Colonic mucosa (tissue), 4 donors: ENCODE results near the gene SAP25. TPM values are rescaled to one million over a fixed set of nuclear protein-coding genes. Genes with fewer than 3 reads are reported as not detected.
A peak's percentile ranks its signal among the peaks of the same experiment; 100 is the strongest.

Experiments
- DNase-seq: peaks from one replicate; pipeline ENCODE4 v3.0.0-alpha.2; 2020
- H3K27ac ChIP-seq: fragments of 200-600 bp; one replicate; pipeline ENCODE4 v1.8.0; 2021
- H3K27me3 ChIP-seq: fragments of 200-600 bp; one replicate; pipeline ENCODE4 v1.8.0; 2021
- H3K36me3 ChIP-seq: fragments of 200-600 bp; one replicate; pipeline ENCODE4 v1.8.0; 2021
- H3K4me1 ChIP-seq: fragments of 200-600 bp; one replicate; pipeline ENCODE4 v1.8.0; 2021; ENCODE audit warnings: mild to moderate bottlenecking
- H3K4me3 ChIP-seq: fragments of 200-600 bp; one replicate; pipeline ENCODE4 v1.8.0; 2021
- H3K9ac ChIP-seq, 2 donors: one replicate each; pipeline ENCODE4 v1.7.0; 2013; ENCODE audit warnings: control low read depth in 2 of 2, low read depth in 2 of 2, low read length in 2 of 2
- H3K9me3 ChIP-seq: fragments of 200-600 bp; one replicate; pipeline ENCODE4 v1.8.0; 2021
- intact Hi-C: fragments of 100-400 bp; cut with DNase I; formaldehyde crosslinking; loops from one replicate; pipeline ENCODE4 v1.14.1; 2022
- total RNA-seq, 2 donors: library from RNA; stranded (reverse); fragmentation: NEBNext Ultra II Directional in 1 of 2; extraction: Animal tissue kit (Norgen Biotek cat#: 25700) in 1 of 2; gene quantifications; one replicate each; pipeline ENCODE4 v1.2.1, GENCODE V29; 2021
- TF ChIP-seq, protein P1 (sequence below): fragments of 200-600 bp; IDR thresholded peaks from one replicate; pipeline ENCODE4 v1.8.0; 2022; ENCODE audit warnings: antibody characterized with exemption, mild to moderate bottlenecking
- donor health status: healthy.
- donor health status: DM: no; HTN: no; CAD: no.
- donor health status: DM: no; HTN: no; CAD: no.

SAP25 gene
- total RNA-seq, 2 donors from 2014 or later, result 0.69 to 5.5 TPM

DNA sequence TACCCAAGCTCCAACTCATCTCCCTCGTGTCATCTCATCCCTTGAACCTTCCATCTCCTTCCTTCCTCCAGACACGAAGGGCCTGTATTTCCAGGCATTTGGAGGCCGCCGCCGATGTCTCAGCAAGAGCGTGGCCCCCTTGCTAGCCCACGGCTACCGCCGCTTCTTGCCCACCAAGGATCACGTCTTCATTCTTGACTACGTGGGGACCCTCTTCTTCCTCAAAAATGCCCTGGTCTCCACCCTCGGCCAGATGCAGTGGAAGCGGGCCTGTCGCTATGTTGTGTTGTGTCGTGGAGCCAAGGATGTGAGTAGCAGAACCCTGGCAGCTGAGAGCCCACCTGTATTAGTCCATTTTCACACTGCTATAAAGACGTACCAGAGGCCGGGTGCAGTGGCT lies 17.9 kb upstream of the SAP25 start:
- no peaks in the 10 kb centered on the region for H3K4me1 ChIP-seq
- no peaks in the 10 kb centered on the region for H3K36me3 ChIP-seq
- no peak overlapping the region for H3K9ac ChIP-seq
- DNase-seq, result no peak
- H3K27ac ChIP-seq, result no peak overlapping the region
- no peak overlapping the region for H3K4me3 ChIP-seq
- intact Hi-C loops, result no loop called here
- no peaks in the 10 kb centered on the region for H3K27me3 ChIP-seq
- TF ChIP-seq, protein P1, sequence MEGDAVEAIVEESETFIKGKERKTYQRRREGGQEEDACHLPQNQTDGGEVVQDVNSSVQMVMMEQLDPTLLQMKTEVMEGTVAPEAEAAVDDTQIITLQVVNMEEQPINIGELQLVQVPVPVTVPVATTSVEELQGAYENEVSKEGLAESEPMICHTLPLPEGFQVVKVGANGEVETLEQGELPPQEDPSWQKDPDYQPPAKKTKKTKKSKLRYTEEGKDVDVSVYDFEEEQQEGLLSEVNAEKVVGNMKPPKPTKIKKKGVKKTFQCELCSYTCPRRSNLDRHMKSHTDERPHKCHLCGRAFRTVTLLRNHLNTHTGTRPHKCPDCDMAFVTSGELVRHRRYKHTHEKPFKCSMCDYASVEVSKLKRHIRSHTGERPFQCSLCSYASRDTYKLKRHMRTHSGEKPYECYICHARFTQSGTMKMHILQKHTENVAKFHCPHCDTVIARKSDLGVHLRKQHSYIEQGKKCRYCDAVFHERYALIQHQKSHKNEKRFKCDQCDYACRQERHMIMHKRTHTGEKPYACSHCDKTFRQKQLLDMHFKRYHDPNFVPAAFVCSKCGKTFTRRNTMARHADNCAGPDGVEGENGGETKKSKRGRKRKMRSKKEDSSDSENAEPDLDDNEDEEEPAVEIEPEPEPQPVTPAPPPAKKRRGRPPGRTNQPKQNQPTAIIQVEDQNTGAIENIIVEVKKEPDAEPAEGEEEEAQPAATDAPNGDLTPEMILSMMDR, result no peak
- no peaks in the 10 kb centered on the region for H3K9me3 ChIP-seq

DNA sequence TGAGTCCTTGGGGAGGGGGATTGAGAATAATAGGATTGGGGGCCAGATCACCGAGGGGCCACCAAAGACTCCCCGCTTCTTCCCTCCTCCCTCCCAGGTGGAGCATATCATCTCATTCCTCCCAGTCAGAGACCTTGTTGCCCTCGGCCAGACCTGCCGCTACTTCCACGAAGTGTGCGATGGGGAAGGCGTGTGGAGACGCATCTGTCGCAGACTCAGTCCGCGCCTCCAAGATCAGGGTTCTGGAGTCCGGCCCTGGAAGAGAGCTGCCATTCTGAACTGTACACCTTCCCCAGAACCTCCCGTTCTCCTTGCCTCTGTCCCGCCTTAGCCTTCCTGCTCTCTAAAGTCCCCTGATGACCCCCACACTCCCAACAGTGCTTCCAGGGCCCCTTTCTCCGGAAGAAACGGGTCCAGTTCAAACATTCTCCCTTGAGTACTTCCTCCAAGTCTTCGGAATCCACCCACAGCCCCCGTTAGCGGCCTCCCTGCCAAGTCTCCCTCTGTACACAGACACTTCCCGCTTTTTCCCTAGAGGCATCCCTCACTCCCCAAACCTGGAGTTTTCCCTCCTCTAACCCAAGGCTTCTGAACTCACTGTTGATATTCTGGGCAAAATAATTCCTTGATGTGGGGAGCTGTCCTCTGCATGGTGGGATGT lies 16.5 kb upstream of the SAP25 start:
- Histone ChIP-seq H3K27ac (no peak overlapping the region), H3K9ac (peak overlapping the region in 1 of 2 donors; percentile 5)

GRCh38 chr7:100589341-100589947 lies 15.7 kb upstream of the SAP25 start:
- TF ChIP-seq, protein P1, result no peak
- intact Hi-C loops, result no loop called here
- DNase-seq, result no peak
- Histone ChIP-seq H3K9ac (no peak overlapping the region), H3K4me3 (no peak overlapping the region), H3K4me1 (peaks cover 5% of the 10 kb centered on the region), H3K9me3 (no peaks in the 10 kb centered on the region), H3K27ac (no peak overlapping the region), H3K27me3 (no peaks in the 10 kb centered on the region), H3K36me3 (no peaks in the 10 kb centered on the region)

More for the DNA sequence above, 16.5 kb upstream of the SAP25 start:
- Histone ChIP-seq H3K4me1 (no peaks in the 10 kb centered on the region), H3K4me3 (no peak overlapping the region), H3K9me3 (no peaks in the 10 kb centered on the region), H3K36me3 (no peaks in the 10 kb centered on the region), H3K27me3 (no peaks in the 10 kb centered on the region)
- intact Hi-C loops, result no loop called here
- no peak for DNase-seq
- TF ChIP-seq, protein P1, result no peak

- Histone ChIP-seq H3K9me3 (no peaks in the 10 kb centered on the region), H3K4me1 (peaks cover 12% of the 10 kb centered on the region), H3K9ac (no peak overlapping the region), H3K27me3 (no peaks in the 10 kb centered on the region), H3K4me3 (no peak overlapping the region), H3K36me3 (no peaks in the 10 kb centered on the region), H3K27ac (no peak overlapping the region)
- intact Hi-C loops, result no loop called here
- no peak for DNase-seq
- TF ChIP-seq, protein P1, result no peak
Observed at GRCh38 chr7:100588438-100588837, 14.7 kb upstream of the SAP25 start.

GRCh38 chr7:100586266-100587025 lies 12.7 kb upstream of the SAP25 start, which contains the start of gene FBXO24:
FBXO24 (plus strand) TSS chr7:100586328; CDS start chr7:100586626, 298 bp downstream.
- intact Hi-C loops, result no loop called here
- Histone ChIP-seq H3K36me3 (peaks cover 4% of the 10 kb centered on the region), H3K27ac (peak within 1 kb of the TSS; percentile 100), H3K4me3 (peak within 1 kb of the TSS; percentile 100), H3K27me3 (no peaks in the 10 kb centered on the region), H3K9ac (peak within 1 kb of the TSS; percentile 76 to 94), H3K4me1 (peaks cover 16% of the 10 kb centered on the region), H3K9me3 (no peaks in the 10 kb centered on the region)
- peak; percentile 100 for DNase-seq
- TF ChIP-seq, protein P1, result no peak
